Hippocampal formation (tissue), 2 donors: ENCODE results near the gene SAP25.

Source experiments
- DNase-seq, 2 donors: peaks; one replicate each; lab custom pipeline; 2025; lab: John Stamatoyannopoulos, UW

Gene SAP25

DNA sequence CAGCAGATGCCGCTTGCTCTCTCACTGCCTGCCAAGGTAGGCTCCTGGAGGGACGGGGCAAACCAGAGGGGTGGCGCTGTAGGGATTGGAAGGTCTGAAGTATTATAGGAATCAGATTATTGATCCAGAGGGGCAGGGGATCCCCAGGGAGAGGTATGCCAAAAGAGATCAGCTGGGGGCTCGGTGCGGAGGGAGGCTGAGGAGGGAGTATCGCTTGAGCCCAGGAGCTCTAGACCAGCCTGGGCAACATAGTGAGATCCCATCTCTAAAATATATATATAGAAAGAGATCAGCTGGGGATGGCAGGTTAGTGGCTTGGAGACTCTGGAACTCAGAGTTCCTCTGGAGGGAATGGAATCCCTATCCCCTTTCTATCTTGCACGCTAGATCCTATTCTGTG is 21.5 kb upstream of the SAP25 start:
- no peak for DNase-seq

DNA sequence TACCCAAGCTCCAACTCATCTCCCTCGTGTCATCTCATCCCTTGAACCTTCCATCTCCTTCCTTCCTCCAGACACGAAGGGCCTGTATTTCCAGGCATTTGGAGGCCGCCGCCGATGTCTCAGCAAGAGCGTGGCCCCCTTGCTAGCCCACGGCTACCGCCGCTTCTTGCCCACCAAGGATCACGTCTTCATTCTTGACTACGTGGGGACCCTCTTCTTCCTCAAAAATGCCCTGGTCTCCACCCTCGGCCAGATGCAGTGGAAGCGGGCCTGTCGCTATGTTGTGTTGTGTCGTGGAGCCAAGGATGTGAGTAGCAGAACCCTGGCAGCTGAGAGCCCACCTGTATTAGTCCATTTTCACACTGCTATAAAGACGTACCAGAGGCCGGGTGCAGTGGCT is 17.9 kb upstream of the SAP25 start:
- DNase-seq = no peak

DNA sequence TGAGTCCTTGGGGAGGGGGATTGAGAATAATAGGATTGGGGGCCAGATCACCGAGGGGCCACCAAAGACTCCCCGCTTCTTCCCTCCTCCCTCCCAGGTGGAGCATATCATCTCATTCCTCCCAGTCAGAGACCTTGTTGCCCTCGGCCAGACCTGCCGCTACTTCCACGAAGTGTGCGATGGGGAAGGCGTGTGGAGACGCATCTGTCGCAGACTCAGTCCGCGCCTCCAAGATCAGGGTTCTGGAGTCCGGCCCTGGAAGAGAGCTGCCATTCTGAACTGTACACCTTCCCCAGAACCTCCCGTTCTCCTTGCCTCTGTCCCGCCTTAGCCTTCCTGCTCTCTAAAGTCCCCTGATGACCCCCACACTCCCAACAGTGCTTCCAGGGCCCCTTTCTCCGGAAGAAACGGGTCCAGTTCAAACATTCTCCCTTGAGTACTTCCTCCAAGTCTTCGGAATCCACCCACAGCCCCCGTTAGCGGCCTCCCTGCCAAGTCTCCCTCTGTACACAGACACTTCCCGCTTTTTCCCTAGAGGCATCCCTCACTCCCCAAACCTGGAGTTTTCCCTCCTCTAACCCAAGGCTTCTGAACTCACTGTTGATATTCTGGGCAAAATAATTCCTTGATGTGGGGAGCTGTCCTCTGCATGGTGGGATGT is 16.5 kb upstream of the SAP25 start:
- no peak for DNase-seq

DNA sequence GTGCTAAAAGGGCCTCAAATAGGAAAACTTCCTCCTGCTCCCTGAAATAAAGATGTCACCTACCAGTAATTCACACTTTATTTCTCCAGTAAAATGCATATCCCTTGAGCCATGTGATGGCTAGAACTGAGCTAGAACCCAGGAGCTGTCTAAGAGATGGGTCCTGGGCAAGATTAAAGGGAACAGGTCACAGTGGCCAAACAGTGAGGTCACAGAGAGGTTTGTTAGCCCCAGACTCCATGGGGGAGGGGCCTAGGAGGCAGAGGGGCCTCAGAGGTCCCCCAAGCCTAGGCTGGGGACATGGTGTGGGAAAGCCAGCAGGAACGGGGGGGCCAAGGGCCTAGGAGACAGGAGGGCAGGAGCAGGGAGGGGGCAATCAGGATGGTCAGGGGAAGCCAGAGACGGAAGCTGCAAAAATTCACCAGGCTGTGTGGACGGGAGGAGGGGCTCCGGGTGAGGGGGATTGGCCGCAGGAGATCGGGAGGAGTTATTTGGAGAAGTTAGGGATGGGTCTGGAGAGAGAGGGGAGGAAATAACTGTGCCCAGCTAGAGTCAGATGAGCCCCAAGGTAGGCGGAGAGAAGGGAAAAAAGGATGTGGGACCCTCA is 15.7 kb upstream of the SAP25 start:
- no peak for DNase-seq

DNA sequence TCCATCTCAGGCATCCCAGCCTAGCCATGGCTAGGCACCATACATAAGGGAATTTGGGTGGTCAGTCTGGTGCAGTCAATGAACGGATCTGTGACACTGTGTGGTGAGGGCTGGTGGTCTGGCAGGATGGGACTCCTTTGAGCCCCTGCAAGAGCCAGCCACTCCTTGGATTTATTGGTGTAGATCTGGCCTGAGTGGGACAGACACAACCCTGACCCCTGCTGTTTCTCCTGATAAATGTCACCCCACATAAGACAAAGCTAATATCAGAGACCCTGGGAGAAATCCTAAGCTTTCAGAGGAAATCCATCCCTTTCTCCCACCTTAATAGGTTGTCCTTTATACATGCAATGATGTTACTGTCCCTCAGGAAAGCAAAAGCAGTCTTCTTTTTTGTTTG is 14.7 kb upstream of the SAP25 start:
- DNase-seq = no peak

GRCh38 chr7:100586266-100587025 is 12.7 kb upstream of the SAP25 start, which contains the start of gene FBXO24:
Gene FBXO24 (plus strand): TSS chr7:100586328. CDS start chr7:100586626, 298 bp downstream.
- peak; percentile 100 for DNase-seq

GRCh38 chr7:100585511-100586265 is 12.0 kb upstream of the SAP25 start, which contains the start of gene LRCH4:
Gene LRCH4 (minus strand): TSS chr7:100586129. CDS start chr7:100586100, 29 bp downstream.
- no peak for DNase-seq

DNA sequence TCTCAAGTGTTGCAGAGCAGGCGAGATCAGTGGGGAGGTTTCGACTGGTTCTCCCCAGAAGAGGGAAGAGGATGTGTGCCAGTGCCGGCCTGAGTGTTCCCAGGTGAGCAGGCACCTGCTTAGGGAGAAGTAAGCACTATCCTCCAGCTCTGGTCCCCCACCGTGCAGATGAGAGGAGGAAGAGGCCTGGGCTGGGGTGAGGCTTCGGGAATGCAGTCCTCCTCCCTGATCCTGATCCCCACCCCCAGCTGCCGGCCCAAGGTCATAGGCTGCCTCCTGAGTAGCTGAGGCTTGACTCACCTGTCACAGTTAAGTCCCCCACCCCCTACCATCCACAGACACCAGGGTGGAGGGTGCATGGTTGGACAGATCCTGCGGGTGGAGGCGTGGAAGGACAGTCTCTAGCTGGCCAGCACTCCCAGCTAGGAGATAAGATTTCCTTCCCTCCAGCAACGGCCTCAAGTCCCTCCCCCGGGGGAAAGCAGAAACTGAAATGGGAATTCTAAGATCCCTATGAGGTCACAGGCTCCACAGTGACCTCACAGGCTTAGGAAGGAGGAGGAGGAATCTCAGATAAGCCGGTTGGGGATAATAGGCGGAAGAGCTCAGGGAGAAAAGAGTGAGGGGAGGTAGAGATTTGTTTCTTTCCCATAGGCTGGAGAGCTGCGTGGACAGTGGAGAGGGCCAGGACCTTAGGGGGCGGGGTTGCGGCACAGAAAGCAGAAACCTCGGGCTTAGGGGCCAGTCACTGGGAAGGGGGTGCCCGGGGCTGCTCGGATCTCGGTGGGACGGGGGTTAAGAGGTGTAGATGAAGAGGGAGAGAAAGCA is 11.2 kb upstream of the SAP25 start:
- DNase-seq = no peak

DNA sequence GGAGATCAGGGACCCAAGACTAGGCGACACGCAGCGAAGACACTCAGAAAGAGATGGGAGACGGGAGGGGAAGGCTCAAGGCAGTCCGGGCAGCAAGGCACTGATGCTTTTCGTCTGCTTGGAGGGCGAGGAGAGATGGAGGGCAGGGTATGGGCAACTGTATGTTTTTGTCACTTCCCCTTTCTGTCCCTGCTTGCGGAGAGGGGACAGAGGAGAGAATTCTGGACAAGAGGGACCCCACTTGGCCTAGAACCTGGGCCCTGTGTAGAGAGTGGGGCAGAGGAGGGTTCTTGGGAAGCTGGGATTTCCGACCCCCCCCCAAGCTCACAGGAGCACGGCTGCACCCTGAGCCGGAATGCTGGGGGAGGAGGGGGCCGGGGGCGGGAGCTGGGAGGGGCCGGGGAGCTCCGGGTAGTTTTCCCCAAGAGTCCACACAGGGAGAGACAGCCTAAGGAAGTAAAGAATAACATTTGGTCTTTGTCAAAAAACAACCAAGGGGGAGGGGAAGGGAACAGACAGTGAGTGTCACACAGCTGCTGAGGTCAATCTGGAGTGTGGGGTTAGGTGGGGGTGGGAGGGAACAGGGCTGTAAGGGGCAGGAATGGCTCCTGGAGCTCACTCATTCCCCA is 10.5 kb upstream of the SAP25 start:
- no peak for DNase-seq

DNA sequence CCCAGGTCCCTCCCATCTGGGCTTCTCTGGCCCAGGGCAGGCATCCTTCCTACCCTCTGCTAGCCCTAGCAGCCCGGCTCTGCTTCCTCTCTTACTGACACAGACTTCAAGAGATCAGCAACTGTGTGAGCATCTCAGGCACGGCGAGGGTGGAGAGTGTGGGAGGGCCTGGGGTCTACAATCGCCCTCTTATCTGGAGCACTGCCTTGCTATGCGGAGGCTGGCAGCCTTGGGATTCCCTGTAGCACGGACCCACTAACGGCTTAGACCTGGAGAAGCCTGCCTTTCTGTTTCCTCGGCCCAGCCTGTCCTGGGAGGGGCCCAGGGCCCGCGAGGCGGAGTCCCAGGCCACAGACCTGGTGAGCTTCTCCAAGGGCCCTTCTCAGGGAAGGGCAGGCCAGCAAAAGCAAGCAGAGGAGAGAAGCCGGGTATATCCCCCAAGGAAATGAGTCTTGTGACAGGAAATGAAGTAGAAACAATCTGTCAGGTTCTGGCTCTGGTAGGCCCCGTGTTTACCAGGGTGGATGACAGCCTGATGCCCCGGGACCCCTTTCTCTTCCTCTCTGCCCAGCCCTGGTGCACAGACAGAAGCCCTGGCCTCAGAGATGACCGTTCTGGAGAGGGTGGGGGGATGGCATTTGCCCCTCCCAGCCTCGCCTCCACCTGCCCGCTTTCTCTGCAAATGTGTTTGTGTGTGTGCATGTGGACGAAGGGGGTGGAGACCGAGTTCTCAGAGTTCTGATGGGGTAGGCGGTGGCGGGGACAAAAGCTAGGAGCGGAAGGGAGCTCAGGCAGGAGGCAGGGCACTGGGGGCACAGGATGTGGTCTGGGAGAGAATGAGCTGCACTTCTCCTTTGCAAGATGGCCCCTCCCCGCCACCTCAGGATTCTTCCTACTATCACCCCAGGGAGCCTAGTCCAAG is 9.7 kb upstream of the SAP25 start:
- DNase-seq = peak in 1 of 2 donors; percentile 25

DNA sequence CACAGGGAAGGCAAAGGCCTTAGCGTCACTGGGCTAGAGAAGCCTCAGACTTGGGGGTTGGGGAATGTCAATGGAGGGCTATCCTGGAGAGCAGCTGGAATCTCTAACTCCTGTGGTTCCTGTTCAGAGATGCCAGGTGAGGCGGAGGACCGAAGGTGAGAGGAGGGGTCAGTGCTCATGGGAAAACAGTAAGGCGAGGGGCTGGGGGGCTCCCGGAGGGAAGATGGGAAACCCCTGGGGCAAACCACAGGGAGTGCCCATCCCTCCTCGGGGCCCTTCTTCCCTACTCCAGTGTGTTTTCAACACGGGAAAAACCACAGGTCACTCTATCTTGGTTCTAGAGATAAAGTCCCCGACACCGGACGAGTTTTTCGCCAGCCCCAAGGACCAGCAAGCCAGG is 8.9 kb upstream of the SAP25 start:
- DNase-seq = no peak

DNA sequence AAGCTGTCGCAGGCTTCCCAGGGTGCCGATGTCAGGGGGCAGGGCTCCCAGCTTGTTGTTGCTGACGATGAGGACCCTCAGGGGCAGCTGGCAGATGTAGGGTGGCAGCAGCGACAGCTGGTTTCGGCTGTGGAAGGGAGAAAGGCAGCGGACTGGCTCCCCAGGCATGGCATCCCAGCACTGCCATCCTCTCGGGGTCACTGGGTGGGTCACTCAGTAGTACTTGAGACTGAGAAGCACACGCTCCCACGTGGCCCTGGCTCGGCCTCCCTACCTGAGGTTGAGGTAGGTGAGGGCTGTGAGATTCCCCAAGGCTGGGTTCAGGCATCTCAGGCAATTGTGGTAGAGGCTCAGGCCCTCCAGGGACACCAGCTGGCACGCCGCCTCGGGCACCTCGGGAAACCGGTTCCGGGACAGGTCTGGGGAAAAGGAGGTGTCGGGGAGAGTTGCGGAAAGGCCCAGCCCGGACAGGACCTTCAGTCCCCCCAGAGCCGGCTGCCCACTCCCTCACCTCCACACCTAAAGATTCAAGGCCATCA is 8.4 kb upstream of the SAP25 start:
- no peak for DNase-seq

DNA sequence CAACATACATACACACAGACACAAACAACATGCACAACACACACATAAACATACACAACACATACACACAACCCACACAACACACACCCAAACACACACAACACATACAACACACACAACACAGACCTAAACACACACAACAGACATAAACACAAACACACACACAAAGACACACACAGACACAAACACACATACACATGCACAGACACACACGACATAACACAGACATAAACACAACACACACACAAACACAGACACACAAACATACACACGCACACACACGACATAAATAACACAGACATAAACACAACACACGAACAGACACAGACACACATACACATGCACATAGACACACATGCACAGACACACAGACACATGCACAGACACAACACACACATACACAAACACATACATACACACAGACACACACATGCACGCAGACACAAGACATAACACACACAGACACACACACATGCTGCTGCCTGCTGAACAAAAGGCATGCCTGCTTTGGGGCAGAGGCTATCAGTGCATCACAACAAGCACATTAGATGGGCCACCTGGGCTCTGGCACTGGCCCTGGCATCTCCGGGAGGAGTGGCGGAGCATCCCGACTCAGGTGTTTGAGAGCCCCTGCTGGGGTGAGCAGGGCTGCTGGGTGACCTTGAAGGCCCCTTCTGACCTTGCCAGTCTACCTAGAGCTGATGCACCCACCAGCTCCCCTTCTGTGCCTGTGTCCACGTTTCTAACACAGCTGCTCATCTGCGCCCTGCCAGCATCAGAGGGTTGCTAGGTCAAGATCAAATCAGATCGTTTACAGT is 7.0 kb upstream of the SAP25 start:
- no peak for DNase-seq

GRCh38 chr7:100578246-100579183 is 4.8 kb upstream of the SAP25 start:
- DNase-seq = no peak

- no peak for DNase-seq
Measured at GRCh38 chr7:100577507-100577906, 3.8 kb upstream of the SAP25 start.

GRCh38 chr7:100577103-100577502 is 3.4 kb upstream of the SAP25 start:
- no peak for DNase-seq

GRCh38 chr7:100576384-100576993 is 2.8 kb upstream of the SAP25 start:
- DNase-seq = no peak
